Raji (cell line): ENCODE measurements around the gene DDIAS.

Source experiments
- POLR2A ChIP-seq: IDR thresholded peaks from 2 replicates; pipeline ENCODE4 v1.6.1; 2011; ENCODE audit warnings: low read depth, low read length, control low read depth; ENCODE audit not compliant: insufficient read depth

The DDIAS gene

GRCh38 chr11:82900277-82901164, 1.0 kb upstream of the DDIAS start, which contains the start of gene PRCP:
TSS of gene PRCP (minus strand) at chr11:82900430. CDS start at chr11:82900402, 28 bp downstream.
- peak; percentile 93 for TF ChIP-seq POLR2A

- no peak for TF ChIP-seq POLR2A
Observed at GRCh38 chr11:82901922-82902485, 468 bp downstream of the DDIAS start.

GRCh38 chr11:82902880-82903279, 1.3 kb downstream of the DDIAS start:
- TF ChIP-seq POLR2A: no peak

- TF ChIP-seq POLR2A: no peak
Observed at GRCh38 chr11:82903843-82904586, 2.5 kb downstream of the DDIAS start.

- TF ChIP-seq POLR2A: no peak
Observed at GRCh38 chr11:82906236-82906635, 4.7 kb downstream of the DDIAS start.

GRCh38 chr11:82906931-82907330, 5.4 kb downstream of the DDIAS start:
- TF ChIP-seq POLR2A: no peak

- TF ChIP-seq POLR2A: no peak
Observed at GRCh38 chr11:82907371-82907770, 5.8 kb downstream of the DDIAS start.

- no peak for TF ChIP-seq POLR2A
Observed at GRCh38 chr11:82908311-82908710, 6.8 kb downstream of the DDIAS start.

- no peak for TF ChIP-seq POLR2A
Observed at GRCh38 chr11:82909015-82909640, 7.6 kb downstream of the DDIAS start.

- TF ChIP-seq POLR2A: no peak
Observed at GRCh38 chr11:82924522-82925224, 23.1 kb downstream of the DDIAS start.

- TF ChIP-seq POLR2A: no peak
Observed at GRCh38 chr11:82927264-82927880, 25.8 kb downstream of the DDIAS start.

- TF ChIP-seq POLR2A: no peak
Observed at GRCh38 chr11:82929121-82929520, 27.6 kb downstream of the DDIAS start.

- no peak for TF ChIP-seq POLR2A
Observed at GRCh38 chr11:82930229-82930628, 28.7 kb downstream of the DDIAS start.

- TF ChIP-seq POLR2A: no peak
Observed at GRCh38 chr11:82930734-82931133, 29.2 kb downstream of the DDIAS start.
